Endodermal cell (in vitro differentiated cells): ENCODE measurements around the gene SENP1. TPM values are rescaled to one million over a fixed set of nuclear protein-coding genes. Genes with fewer than 3 reads are reported as not detected.
"Not testable (repeated sequence)": the region's sequence is repeated elsewhere in the genome, so short reads cannot be mapped to it uniquely, and the experiment has no call there.

Source experiments
- DNase-seq: peaks from one replicate; pipeline ENCODE4 v3.0.0-alpha.2; 2017
- H3K27ac ChIP-seq: 2 replicates; pipeline ENCODE4 v1.5.1; 2013; ENCODE audit warnings: mild to moderate bottlenecking, low read depth, low read length, moderate library complexity
- H3K27me3 ChIP-seq: 2 replicates; pipeline ENCODE4 v1.6.1; 2013; ENCODE audit warnings: mild to moderate bottlenecking, low read length, moderate library complexity; ENCODE audit not compliant: insufficient read depth, control insufficient read depth, poor library complexity, severe bottlenecking
- H3K36me3 ChIP-seq: 2 replicates; pipeline ENCODE4 v1.7.0; 2013; ENCODE audit warnings: mild to moderate bottlenecking, low read length, moderate library complexity; ENCODE audit not compliant: control insufficient read depth, insufficient read depth
- H3K4me1 ChIP-seq: one replicate; pipeline ENCODE4 v1.7.0; 2013; ENCODE audit warnings: low read length; ENCODE audit not compliant: control insufficient read depth, insufficient read depth
- H3K4me3 ChIP-seq: 2 replicates; pipeline ENCODE4 v1.5.1; 2013; ENCODE audit warnings: mild to moderate bottlenecking, low read length, moderate library complexity
- H3K9ac ChIP-seq: 2 replicates; pipeline ENCODE4 v1.6.1; 2013; ENCODE audit warnings: mild to moderate bottlenecking, low read length, moderate library complexity; ENCODE audit not compliant: poor library complexity, severe bottlenecking; ENCODE audit errors: extremely low read depth
- H3K9me3 ChIP-seq: 2 replicates; pipeline ENCODE4 v1.6.1; 2013; ENCODE audit warnings: mild to moderate bottlenecking, low read length, moderate library complexity; ENCODE audit not compliant: control insufficient read depth
- H3K27ac Mint-ChIP-seq: 2 replicates; pipeline ENCODE4 v1.8.0; 2020; ENCODE audit warnings: mixed read lengths
- H3K27me3 Mint-ChIP-seq: 2 replicates; pipeline ENCODE4 v1.8.0; 2021; ENCODE audit warnings: mild to moderate bottlenecking, mixed read lengths; ENCODE audit not compliant: insufficient read depth
- H3K36me3 Mint-ChIP-seq: 2 replicates; pipeline ENCODE4 v1.8.0; 2020; ENCODE audit warnings: low read depth, mixed read lengths
- H3K4me1 Mint-ChIP-seq: 2 replicates; pipeline ENCODE4 v1.8.0; 2020; ENCODE audit warnings: mixed read lengths
- H3K4me3 Mint-ChIP-seq: 2 replicates; pipeline ENCODE4 v1.8.0; 2020; ENCODE audit warnings: mild to moderate bottlenecking, moderate library complexity, mixed read lengths
- H3K9me3 Mint-ChIP-seq: 2 replicates; pipeline ENCODE4 v1.8.0; 2020; ENCODE audit warnings: mild to moderate bottlenecking, mixed read lengths
- WGBS, 2 experiments: methylation state at CpG; one replicate each; pipeline versions ENCODE4 v1.1.5 to v1.1.7; 2013; ENCODE audit warnings: missing lambda C conversion rate in 2 of 2, mixed read lengths in 1 of 2; ENCODE audit not compliant: insufficient coverage in 1 of 2, insufficient read length in 1 of 2; 5-methylcytosine and 5-hydroxymethylcytosine counted together
- total RNA-seq, 2 donors: library from RNA; stranded (reverse); fragmentation: NEBNext Ultra II Directional in 1 of 2; extraction: Animal tissue kit (Norgen Biotek cat#: 25700) in 1 of 2; gene quantifications; 2 replicates in 1 of 2; 3 replicates in 1 of 2; pipeline ENCODE4 v1.2.1, GENCODE V29; 2021
- TF ChIP-seq, protein P1 (sequence below): fragments of 200-600 bp; sonication (generic); conservative IDR thresholded peaks from 2 replicates; pipeline ENCODE4 v1.5.0; 2021; ENCODE audit warnings: antibody characterized with exemption, mild to moderate bottlenecking

Gene SENP1
- total RNA-seq, 2 donors from 2014 or later: 30.6 to 39.6 TPM

GRCh38 chr12:48128800-48129199, 22.9 kb upstream of the SENP1 start:
- Histone ChIP-seq H3K4me3 (no peak overlapping the region), H3K27ac (no peak overlapping the region)
- peaks cover 65% of the 10 kb centered on the region for H3K36me3 Mint-ChIP-seq

DNA sequence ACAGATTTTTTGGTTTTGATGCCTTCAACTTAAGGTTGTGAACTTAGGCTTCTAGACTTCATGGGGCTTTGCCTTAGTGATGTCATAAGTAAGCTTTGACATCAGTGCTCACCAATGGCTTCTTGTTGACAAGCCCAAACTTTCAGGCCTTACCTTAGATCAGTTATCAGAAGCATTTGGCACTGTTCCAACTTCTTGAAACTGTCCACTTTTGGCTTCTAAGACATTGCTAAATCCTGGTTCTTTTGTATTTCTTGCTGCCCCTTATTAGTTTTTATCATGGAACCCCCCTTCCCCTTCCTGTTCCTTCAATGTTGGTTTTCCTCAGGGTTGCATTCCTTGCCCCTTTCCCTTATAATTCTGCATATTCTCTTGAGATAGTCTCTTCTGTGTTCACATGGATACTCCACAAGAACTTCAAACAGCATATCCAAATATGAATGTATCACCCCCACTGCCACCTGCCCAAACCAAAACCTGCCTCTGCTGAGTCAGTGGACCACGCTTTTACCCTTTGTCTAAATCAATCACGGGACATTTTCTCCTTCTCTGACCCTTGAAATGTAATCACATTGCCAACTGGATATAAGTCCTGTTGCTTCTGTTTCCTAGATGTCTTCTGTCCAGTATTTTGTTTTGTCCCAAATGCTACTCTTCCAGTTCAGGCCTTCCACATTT, 21.2 kb upstream of the SENP1 start:
- TF ChIP-seq, protein P1, sequence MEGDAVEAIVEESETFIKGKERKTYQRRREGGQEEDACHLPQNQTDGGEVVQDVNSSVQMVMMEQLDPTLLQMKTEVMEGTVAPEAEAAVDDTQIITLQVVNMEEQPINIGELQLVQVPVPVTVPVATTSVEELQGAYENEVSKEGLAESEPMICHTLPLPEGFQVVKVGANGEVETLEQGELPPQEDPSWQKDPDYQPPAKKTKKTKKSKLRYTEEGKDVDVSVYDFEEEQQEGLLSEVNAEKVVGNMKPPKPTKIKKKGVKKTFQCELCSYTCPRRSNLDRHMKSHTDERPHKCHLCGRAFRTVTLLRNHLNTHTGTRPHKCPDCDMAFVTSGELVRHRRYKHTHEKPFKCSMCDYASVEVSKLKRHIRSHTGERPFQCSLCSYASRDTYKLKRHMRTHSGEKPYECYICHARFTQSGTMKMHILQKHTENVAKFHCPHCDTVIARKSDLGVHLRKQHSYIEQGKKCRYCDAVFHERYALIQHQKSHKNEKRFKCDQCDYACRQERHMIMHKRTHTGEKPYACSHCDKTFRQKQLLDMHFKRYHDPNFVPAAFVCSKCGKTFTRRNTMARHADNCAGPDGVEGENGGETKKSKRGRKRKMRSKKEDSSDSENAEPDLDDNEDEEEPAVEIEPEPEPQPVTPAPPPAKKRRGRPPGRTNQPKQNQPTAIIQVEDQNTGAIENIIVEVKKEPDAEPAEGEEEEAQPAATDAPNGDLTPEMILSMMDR: no peak
- Mint-ChIP-seq H3K4me1 (peaks cover 13% of the 10 kb centered on the region), H3K36me3 (peaks cover 57% of the 10 kb centered on the region), H3K4me3 (no peak overlapping the region), H3K9me3 (no peaks in the 10 kb centered on the region), H3K27ac (no peak overlapping the region), H3K27me3 (no peaks in the 10 kb centered on the region)
- no peaks in the 10 kb centered on the region for H3K9me3 ChIP-seq
- H3K27me3 ChIP-seq: no peaks in the 10 kb centered on the region
- no peak overlapping the region for H3K9ac ChIP-seq
- DNase-seq: no peak
- 86 to 100% methylated on average over 2 of the region's 2 CpGs for WGBS, 2 experiments
- H3K4me1 ChIP-seq: peaks cover 2% of the 10 kb centered on the region
- H3K27ac ChIP-seq: no peak overlapping the region
- peaks cover 65% of the 10 kb centered on the region for H3K36me3 ChIP-seq
- no peak overlapping the region for H3K4me3 ChIP-seq

More at GRCh38 chr12:48128800-48129199, 22.9 kb upstream of the SENP1 start:
- H3K27me3 ChIP-seq: no peaks in the 10 kb centered on the region
- TF ChIP-seq, protein P1: no peak
- peaks cover 9% of the 10 kb centered on the region for H3K4me1 Mint-ChIP-seq
- no peaks in the 10 kb centered on the region for H3K27me3 Mint-ChIP-seq
- peaks cover 72% of the 10 kb centered on the region for H3K36me3 ChIP-seq
- no peaks in the 10 kb centered on the region for H3K4me1 ChIP-seq
- no peaks in the 10 kb centered on the region for H3K9me3 ChIP-seq
- no peak overlapping the region for H3K27ac Mint-ChIP-seq
- no peak overlapping the region for H3K9ac ChIP-seq
- 100% methylated on average over 1 of the region's 1 CpG; no CpG with 5 or more reads in 1 of the 2 experiments for WGBS, 2 experiments
- no peaks in the 10 kb centered on the region for H3K9me3 Mint-ChIP-seq
- no peak for DNase-seq
- H3K4me3 Mint-ChIP-seq: no peak overlapping the region

DNA sequence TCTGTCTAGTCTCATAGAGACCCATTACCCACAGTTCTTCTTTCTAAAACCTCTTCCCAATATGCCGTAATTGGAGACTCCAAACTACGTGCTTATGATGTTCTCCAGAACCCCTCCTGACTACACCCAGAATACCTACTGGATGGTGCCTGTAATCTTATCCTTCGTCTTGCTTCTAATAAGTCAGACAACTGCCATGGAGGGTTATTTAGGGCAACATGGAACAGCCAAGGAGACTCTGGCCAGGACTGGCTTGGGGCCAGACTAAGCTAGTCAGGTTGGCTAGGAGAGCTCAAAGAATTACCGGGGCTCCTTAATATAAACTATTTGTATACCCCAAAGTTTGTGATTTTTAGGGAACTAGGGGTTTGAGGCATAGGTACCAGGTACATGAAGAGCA, 20.1 kb upstream of the SENP1 start:
- Mint-ChIP-seq H3K27ac (no peak overlapping the region), H3K27me3 (no peaks in the 10 kb centered on the region)

DNA sequence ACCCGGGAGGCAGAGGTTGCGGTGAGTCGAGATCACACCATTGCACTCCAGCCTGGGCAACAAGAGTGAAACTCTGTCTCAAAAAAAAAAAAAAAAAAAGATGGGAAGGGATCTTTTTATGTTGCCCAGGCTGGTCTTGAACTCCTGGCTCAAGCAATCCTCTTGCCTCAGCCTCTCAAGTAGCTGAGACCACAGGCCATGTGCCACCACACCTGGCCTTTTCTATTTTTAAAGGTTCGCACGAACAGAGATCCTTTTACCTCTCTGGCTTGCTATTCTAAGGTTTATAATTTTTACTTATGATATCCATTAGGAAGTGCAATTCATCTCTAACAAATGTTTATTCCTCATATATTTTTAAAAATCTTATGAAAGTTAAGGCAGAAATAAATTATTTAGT, 19.7 kb upstream of the SENP1 start:
- 100% methylated on average over 2 of the region's 5 CpGs; no CpG with 5 or more reads in 1 of the 2 experiments for WGBS, 2 experiments
- not testable (repeated sequence) for H3K4me3 Mint-ChIP-seq, H3K4me1 Mint-ChIP-seq, DNase-seq, H3K27me3 Mint-ChIP-seq, H3K27ac ChIP-seq, H3K9ac ChIP-seq, H3K9me3 ChIP-seq, H3K4me3 ChIP-seq, H3K4me1 ChIP-seq, H3K27ac Mint-ChIP-seq, H3K9me3 Mint-ChIP-seq, H3K27me3 ChIP-seq
- peaks cover 49% of the 10 kb centered on the region for H3K36me3 Mint-ChIP-seq
- H3K36me3 ChIP-seq: peaks cover 54% of the 10 kb centered on the region

More for the DNA sequence above, 20.1 kb upstream of the SENP1 start:
- Histone ChIP-seq H3K9ac (no peak overlapping the region), H3K4me3 (no peak overlapping the region), H3K9me3 (no peaks in the 10 kb centered on the region), H3K27me3 (no peaks in the 10 kb centered on the region), H3K36me3 (peaks cover 54% of the 10 kb centered on the region), H3K4me1 (peaks cover 6% of the 10 kb centered on the region), H3K27ac (no peak overlapping the region)
- WGBS, 2 experiments: 91 to 100% methylated on average over 2 to 4 of the region's 4 CpGs
- TF ChIP-seq, protein P1: no peak
- no peak for DNase-seq
- Mint-ChIP-seq H3K4me3 (no peak overlapping the region), H3K4me1 (peaks cover 13% of the 10 kb centered on the region), H3K36me3 (peaks cover 53% of the 10 kb centered on the region), H3K9me3 (no peaks in the 10 kb centered on the region)
